SK-N-SH (cell line): ENCODE measurements around the gene FAM222A. TPM values are rescaled to one million over a fixed set of nuclear protein-coding genes. Genes with fewer than 3 reads are reported as not detected.

Experiments used
- CTCF ChIA-PET: fragments of 300-600, 350-600 bp; formaldehyde crosslinking; extraction: SDS; loops from one replicate; lab custom pipeline; 2021; lab: Yijun Ruan, JAX
- POLR2A ChIA-PET: fragments of 350-600 bp; sonication (Branson Sonifier 250); formaldehyde crosslinking; extraction: SDS; loops from one replicate; lab custom pipeline; 2020; ENCODE audit warnings: antibody characterized with exemption, inconsistent platforms; lab: Yijun Ruan, JAX
- DNase-seq: peaks from one replicate; pipeline ENCODE4 v3.0.0; 2012
- H2AFZ ChIP-seq: fragments of 200-600 bp; sonication (generic); 2 replicates; pipeline ENCODE4 v1.8.1; 2016; ENCODE audit warnings: antibody characterized with exemption, mild to moderate bottlenecking, low read depth
- H3F3A ChIP-seq: fragments of 200-600 bp; sonication (generic); replicated peaks from 2 replicates; pipeline ENCODE3; 2016; ENCODE audit warnings: antibody characterized with exemption, mild to moderate bottlenecking; ENCODE audit not compliant: insufficient read depth
- H3K27ac ChIP-seq, 2 experiments: fragments of 200-500 bp in 1 of 2; fragments of 200-600 bp in 1 of 2; sonication (Bioruptor generic) in 1 of 2; sonication (generic), shearing (Covaris generic) in 1 of 2; 2 replicates each; pipeline versions ENCODE4 v1.5.1 to v1.6.1; 2014 to 2016; ENCODE audit warnings: low read depth in 2 of 2, inconsistent platforms in 1 of 2, low read length in 1 of 2, mild to moderate bottlenecking in 1 of 2, mixed read lengths in 1 of 2
- H3K27me3 ChIP-seq: fragments of 200-600 bp; sonication (generic), shearing (Covaris generic); 2 replicates; pipeline ENCODE4 v1.6.1; 2016; ENCODE audit warnings: mixed run types; ENCODE audit not compliant: insufficient read depth
- H3K36me3 ChIP-seq, 2 experiments: fragments of 200-500 bp in 1 of 2; fragments of 200-600 bp in 1 of 2; sonication (Bioruptor generic) in 1 of 2; sonication (generic) in 1 of 2; replicated peaks in 1 of 2; 2 replicates each; pipeline versions ENCODE3 to v1.5.1; 2014 to 2016; ENCODE audit warnings: low read length in 1 of 2, mild to moderate bottlenecking in 1 of 2; ENCODE audit not compliant: insufficient read depth in 2 of 2, control insufficient read depth in 1 of 2
- H3K4me1 ChIP-seq, 2 experiments: fragments of 200-500 bp in 1 of 2; fragments of 200-600 bp in 1 of 2; sonication (Bioruptor generic) in 1 of 2; sonication (generic), shearing (Covaris generic) in 1 of 2; 2 replicates each; pipeline versions ENCODE4 v1.5.1 to v1.6.1; 2014 to 2016; ENCODE audit warnings: low read depth in 1 of 2, low read length in 1 of 2, mixed run types in 1 of 2; ENCODE audit not compliant: insufficient read depth in 2 of 2, control insufficient read depth in 1 of 2
- H3K4me2 ChIP-seq: fragments of 200-600 bp; sonication (generic), shearing (Covaris generic); 2 replicates; pipeline ENCODE4 v1.6.1; 2017; ENCODE audit warnings: mixed run types
- H3K4me3 ChIP-seq, 2 experiments: fragments of 200-500 bp in 1 of 2; fragments of 200-600 bp in 1 of 2; sonication (Bioruptor generic) in 1 of 2; sonication (generic), shearing (Covaris generic) in 1 of 2; 2 replicates each; pipeline versions ENCODE4 v1.5.1 to v1.8.1; 2014 to 2016; ENCODE audit warnings: low read depth in 2 of 2, inconsistent platforms in 1 of 2, low read length in 1 of 2, mild to moderate bottlenecking in 1 of 2, mixed read lengths in 1 of 2, moderate library complexity in 1 of 2
- H3K79me2 ChIP-seq: fragments of 200-600 bp; sonication (generic); 2 replicates; pipeline ENCODE4 v1.8.1; 2017; ENCODE audit warnings: mild to moderate bottlenecking; ENCODE audit not compliant: insufficient read depth
- H3K9ac ChIP-seq: fragments of 200-600 bp; sonication (generic); 2 replicates; pipeline ENCODE4 v1.6.1; 2017; ENCODE audit warnings: mixed run types
- H3K9me2 ChIP-seq: fragments of 200-600 bp; sonication (generic); 2 replicates; pipeline ENCODE4 v1.6.1; 2017; ENCODE audit warnings: mixed run types
- H3K9me3 ChIP-seq: fragments of 200-600 bp; sonication (generic); 2 replicates; pipeline ENCODE4 v1.6.1; 2017; ENCODE audit warnings: mixed run types, mild to moderate bottlenecking, moderate library complexity
- H4K20me1 ChIP-seq: fragments of 200-600 bp; sonication (generic); 2 replicates; pipeline ENCODE4 v1.6.1; 2017; ENCODE audit warnings: mild to moderate bottlenecking, mixed run types; ENCODE audit not compliant: insufficient read depth
- CHD2 ChIP-seq: fragments of 150-350 bp; IDR thresholded peaks from 2 replicates; pipeline ENCODE4 v1.6.1; 2018; ENCODE audit warnings: low read length; ENCODE audit not compliant: partially characterized antibody
- ELF1 ChIP-seq: IDR thresholded peaks from 2 replicates; pipeline ENCODE4 v1.4.0; 2012
- EP300 ChIP-seq, 2 experiments: IDR thresholded peaks; 2 replicates each; pipeline versions ENCODE4 v1.4.0 to v1.6.1; 2012; ENCODE audit warnings: borderline replicate concordance in 1 of 2, low read depth in 1 of 2, low read length in 1 of 2
- FOXJ3 ChIP-seq: sonication (generic); formaldehyde crosslinking; IDR thresholded peaks from 2 replicates; pipeline ENCODE4 v1.5.1; 2020; ENCODE audit warnings: mild to moderate bottlenecking, missing genetic modification reagents
- GABPA ChIP-seq: IDR thresholded peaks from 2 replicates; pipeline ENCODE4 v1.4.0; 2012; ENCODE audit warnings: low read depth, mild to moderate bottlenecking
- GATA2 ChIP-seq: sonication (generic); formaldehyde crosslinking; IDR thresholded peaks from 2 replicates; pipeline ENCODE4 v1.5.0; 2020; ENCODE audit warnings: mild to moderate bottlenecking, missing genetic modification reagents
- MEF2A ChIP-seq: IDR thresholded peaks from 2 replicates; pipeline ENCODE4 v1.4.0; 2012; ENCODE audit warnings: low read depth, borderline replicate concordance
- MXI1 ChIP-seq: IDR thresholded peaks from 2 replicates; pipeline ENCODE4 v1.6.1; 2012; ENCODE audit warnings: mild to moderate bottlenecking, low read depth, low read length, improper control_type of control experiment
- PBX3 ChIP-seq: IDR thresholded peaks from 2 replicates; pipeline ENCODE4; 2012
- POLR2AphosphoS5 ChIP-seq: IDR thresholded peaks from 2 replicates; pipeline ENCODE4 v1.6.1; 2012; ENCODE audit warnings: low read depth, low read length
- RAD21 ChIP-seq: IDR thresholded peaks from 2 replicates; pipeline ENCODE4 v1.6.1; 2012; ENCODE audit warnings: mild to moderate bottlenecking, low read length
- RCOR1 ChIP-seq: fragments of 150-350 bp; IDR thresholded peaks from 2 replicates; pipeline ENCODE4 v1.6.1; 2017; ENCODE audit warnings: antibody characterized with exemption, low read length
- TAF1 ChIP-seq: IDR thresholded peaks from 2 replicates; pipeline ENCODE4 v1.6.1; 2012; ENCODE audit warnings: low read depth, mild to moderate bottlenecking, low read length, moderate library complexity, borderline replicate concordance
- TCF12 ChIP-seq: IDR thresholded peaks from 2 replicates; pipeline ENCODE4 v1.4.0; 2012
- WGBS: methylation state at CpG from one replicate; pipeline ENCODE4 v1.1.6; 2017; ENCODE audit warnings: low lambda C conversion rate; 5-methylcytosine and 5-hydroxymethylcytosine counted together
- polyA plus RNA-seq, 3 experiments: library from polyadenylated mRNA; depleted of rRNA; stranded (reverse); fragments of >200 nt; gene quantifications; 2 replicates each; pipeline ENCODE4 v1.2.3, GENCODE V29; 2012
- TF ChIP-seq, protein P1 (sequence below): fragments of 150-350 bp; IDR thresholded peaks from 2 replicates; pipeline ENCODE4 v1.6.1; 2017; ENCODE audit warnings: antibody characterized with exemption, low read length, low read depth, borderline replicate concordance
- TF ChIP-seq, protein P2 (sequence below): fragments of 150-350 bp; IDR thresholded peaks from 2 replicates; pipeline ENCODE4 v1.6.1; 2016; ENCODE audit warnings: mild to moderate bottlenecking, low read depth, low read length
- TF ChIP-seq, protein P3 (sequence below): IDR thresholded peaks from 2 replicates; pipeline ENCODE4 v1.6.1; 2012; ENCODE audit warnings: mild to moderate bottlenecking, low read depth, low read length, moderate library complexity
- TF ChIP-seq, protein P4 (sequence below): IDR thresholded peaks from 2 replicates; pipeline ENCODE4 v1.4.0; 2012; ENCODE audit warnings: low read depth

Gene FAM222A
- polyA plus RNA-seq, 1 of the 3 experiments (the other 2 are of a cell fraction): 1.6 TPM

GRCh38 chr12:109752117-109753053 is 38.8 kb downstream of the FAM222A start (continued):
- TF ChIP-seq, protein P1, sequence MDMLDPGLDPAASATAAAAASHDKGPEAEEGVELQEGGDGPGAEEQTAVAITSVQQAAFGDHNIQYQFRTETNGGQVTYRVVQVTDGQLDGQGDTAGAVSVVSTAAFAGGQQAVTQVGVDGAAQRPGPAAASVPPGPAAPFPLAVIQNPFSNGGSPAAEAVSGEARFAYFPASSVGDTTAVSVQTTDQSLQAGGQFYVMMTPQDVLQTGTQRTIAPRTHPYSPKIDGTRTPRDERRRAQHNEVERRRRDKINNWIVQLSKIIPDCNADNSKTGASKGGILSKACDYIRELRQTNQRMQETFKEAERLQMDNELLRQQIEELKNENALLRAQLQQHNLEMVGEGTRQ: no peak
- TF ChIP-seq, protein P2, sequence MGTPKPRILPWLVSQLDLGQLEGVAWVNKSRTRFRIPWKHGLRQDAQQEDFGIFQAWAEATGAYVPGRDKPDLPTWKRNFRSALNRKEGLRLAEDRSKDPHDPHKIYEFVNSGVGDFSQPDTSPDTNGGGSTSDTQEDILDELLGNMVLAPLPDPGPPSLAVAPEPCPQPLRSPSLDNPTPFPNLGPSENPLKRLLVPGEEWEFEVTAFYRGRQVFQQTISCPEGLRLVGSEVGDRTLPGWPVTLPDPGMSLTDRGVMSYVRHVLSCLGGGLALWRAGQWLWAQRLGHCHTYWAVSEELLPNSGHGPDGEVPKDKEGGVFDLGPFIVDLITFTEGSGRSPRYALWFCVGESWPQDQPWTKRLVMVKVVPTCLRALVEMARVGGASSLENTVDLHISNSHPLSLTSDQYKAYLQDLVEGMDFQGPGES: no peak
- TF ChIP-seq CHD2: peak; percentile 85
- TF ChIP-seq, protein P3, sequence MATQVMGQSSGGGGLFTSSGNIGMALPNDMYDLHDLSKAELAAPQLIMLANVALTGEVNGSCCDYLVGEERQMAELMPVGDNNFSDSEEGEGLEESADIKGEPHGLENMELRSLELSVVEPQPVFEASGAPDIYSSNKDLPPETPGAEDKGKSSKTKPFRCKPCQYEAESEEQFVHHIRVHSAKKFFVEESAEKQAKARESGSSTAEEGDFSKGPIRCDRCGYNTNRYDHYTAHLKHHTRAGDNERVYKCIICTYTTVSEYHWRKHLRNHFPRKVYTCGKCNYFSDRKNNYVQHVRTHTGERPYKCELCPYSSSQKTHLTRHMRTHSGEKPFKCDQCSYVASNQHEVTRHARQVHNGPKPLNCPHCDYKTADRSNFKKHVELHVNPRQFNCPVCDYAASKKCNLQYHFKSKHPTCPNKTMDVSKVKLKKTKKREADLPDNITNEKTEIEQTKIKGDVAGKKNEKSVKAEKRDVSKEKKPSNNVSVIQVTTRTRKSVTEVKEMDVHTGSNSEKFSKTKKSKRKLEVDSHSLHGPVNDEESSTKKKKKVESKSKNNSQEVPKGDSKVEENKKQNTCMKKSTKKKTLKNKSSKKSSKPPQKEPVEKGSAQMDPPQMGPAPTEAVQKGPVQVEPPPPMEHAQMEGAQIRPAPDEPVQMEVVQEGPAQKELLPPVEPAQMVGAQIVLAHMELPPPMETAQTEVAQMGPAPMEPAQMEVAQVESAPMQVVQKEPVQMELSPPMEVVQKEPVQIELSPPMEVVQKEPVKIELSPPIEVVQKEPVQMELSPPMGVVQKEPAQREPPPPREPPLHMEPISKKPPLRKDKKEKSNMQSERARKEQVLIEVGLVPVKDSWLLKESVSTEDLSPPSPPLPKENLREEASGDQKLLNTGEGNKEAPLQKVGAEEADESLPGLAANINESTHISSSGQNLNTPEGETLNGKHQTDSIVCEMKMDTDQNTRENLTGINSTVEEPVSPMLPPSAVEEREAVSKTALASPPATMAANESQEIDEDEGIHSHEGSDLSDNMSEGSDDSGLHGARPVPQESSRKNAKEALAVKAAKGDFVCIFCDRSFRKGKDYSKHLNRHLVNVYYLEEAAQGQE: no peak
- peak; percentile 93 for TF ChIP-seq RCOR1

GRCh38 chr12:109753054-109753401 is 39.4 kb downstream of the FAM222A start:
- Histone ChIP-seq H3K36me3 (no peaks in the 10 kb centered on the region), H3K9me3 (peaks cover 14% of the 10 kb centered on the region; the same call in 1 of the 2 replicates), H4K20me1 (no peaks in the 10 kb centered on the region), H3K4me1 (peaks cover 0 to 34% of the 10 kb centered on the region in 2 experiments; a peak in 2 of 4 replicates), H2AFZ (no peak overlapping the region), H3K4me2 (no peak overlapping the region), H3K9ac (no peak overlapping the region), H3K4me3 (no peak overlapping the region), H3K27ac (peak overlapping the region in 1 of 2 experiments; percentile 98; a peak in 2 of 4 replicates), H3K79me2 (no peaks in the 10 kb centered on the region), H3F3A (peaks cover under 1% of the 10 kb centered on the region), H3K27me3 (no peaks in the 10 kb centered on the region), H3K9me2 (no peaks in the 10 kb centered on the region)
- CTCF ChIA-PET: interaction anchor here (1.1 to 3.1 kb wide), 7 partner anchors 10 to 155 kb away, joined by 3 to 17 read pairs (median 10); no protein-coding TSS in a partner anchor
- peak; percentile 12 for DNase-seq
- no peak for TF ChIP-seq GABPA
- TF ChIP-seq TCF12: no peak
- no peak for TF ChIP-seq CHD2
- TF ChIP-seq PBX3: no peak
- no peak for TF ChIP-seq EP300 (IDR thresholded peaks at IDR 0.05; ENCODE audit: borderline replicate concordance in 1 of 2, low read depth in 1 of 2, low read length in 1 of 2)
- no peak for TF ChIP-seq POLR2AphosphoS5
- TF ChIP-seq RAD21: no peak
- TF ChIP-seq TAF1: no peak
- TF ChIP-seq GATA2: no peak
- no peak for TF ChIP-seq ELF1
- no peak for TF ChIP-seq MXI1
- TF ChIP-seq, protein P3: no peak
- TF ChIP-seq RCOR1: no peak
- TF ChIP-seq FOXJ3 (CRISPR knock-in tag): no peak
- TF ChIP-seq MEF2A: no peak
- TF ChIP-seq, protein P4, sequence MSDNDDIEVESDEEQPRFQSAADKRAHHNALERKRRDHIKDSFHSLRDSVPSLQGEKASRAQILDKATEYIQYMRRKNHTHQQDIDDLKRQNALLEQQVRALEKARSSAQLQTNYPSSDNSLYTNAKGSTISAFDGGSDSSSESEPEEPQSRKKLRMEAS: no peak
- 75% methylated on average over 1 of the region's 5 CpGs for WGBS
- POLR2A ChIA-PET: interaction anchor here (1.0 to 1.6 kb wide), 2 partner anchors 31 to 39 kb away, joined by 4 to 6 read pairs; no protein-coding TSS in a partner anchor
